Spinal cord (tissue), 10 donors: ENCODE results near the gene PGM5. TPM values are rescaled to one million over a fixed set of nuclear protein-coding genes. Genes with fewer than 3 reads are reported as not detected.

ENCODE experiments used
- DNase-seq, 6 donors: peaks; one replicate each; pipeline versions ENCODE4 v3.0.0 to v3.0.0-alpha.2; 2013 to 2015; ENCODE audit warnings: low spot score in 6 of 6, low read depth in 4 of 6
- H3K27ac ChIP-seq: one replicate; pipeline ENCODE4 v1.5.1; 2013; ENCODE audit warnings: low read depth, low read length, control low read depth
- H3K27me3 ChIP-seq: one replicate; pipeline ENCODE4 v1.6.1; 2013; ENCODE audit warnings: low read length; ENCODE audit not compliant: control insufficient read depth, insufficient read depth
- H3K36me3 ChIP-seq: one replicate; pipeline ENCODE4 v1.6.1; 2013; ENCODE audit warnings: low read length; ENCODE audit not compliant: control insufficient read depth, insufficient read depth
- H3K4me1 ChIP-seq: one replicate; pipeline ENCODE4 v1.6.1; 2013; ENCODE audit warnings: low read length; ENCODE audit not compliant: control insufficient read depth, insufficient read depth
- H3K4me3 ChIP-seq: one replicate; pipeline ENCODE4 v1.5.1; 2013; ENCODE audit warnings: low read depth, low read length, control low read depth
- H3K9me3 ChIP-seq: one replicate; pipeline ENCODE4 v1.6.1; 2013; ENCODE audit warnings: low read length; ENCODE audit not compliant: control insufficient read depth, insufficient read depth
- WGBS: methylation state at CpG from one replicate; pipeline ENCODE4 v1.1.5; 2013; ENCODE audit warnings: missing lambda C conversion rate; ENCODE audit not compliant: insufficient coverage; 5-methylcytosine and 5-hydroxymethylcytosine counted together
- polyA plus RNA-seq, 2 donors: library from polyadenylated mRNA; unstranded; fragments of 120-200 nt; gene quantifications; one replicate each; pipeline ENCODE4 v1.2.1, GENCODE V29; 2013; ENCODE audit not compliant: insufficient read length in 2 of 2
- total RNA-seq, 2 donors: library from RNA; depleted of rRNA in 1 of 2; stranded (reverse); fragments of 120-200 nt in 1 of 2; fragments of >200 nt in 1 of 2; gene quantifications; one replicate each; pipeline versions ENCODE4 v1.2.3 to v1.2.4, GENCODE V29; 2013 to 2014
- donor health status: healthy.

Gene PGM5
- total and polyA plus RNA-seq, 4 donors: 5.2 to 55.9 (median 14.2) TPM

- no peak overlapping the region for H3K4me3 ChIP-seq
- no CpG with 5 or more reads among the region's 4 CpGs for WGBS
- no peaks in the 10 kb centered on the region for H3K36me3 ChIP-seq
- no peaks in the 10 kb centered on the region for H3K27me3 ChIP-seq
- no peak overlapping the region for H3K27ac ChIP-seq
- no peaks in the 10 kb centered on the region for H3K9me3 ChIP-seq
- no peak for DNase-seq
- H3K4me1 ChIP-seq: no peaks in the 10 kb centered on the region
Observed at GRCh38 chr9:68551191-68551590, 194.8 kb downstream of the PGM5 start.

GRCh38 chr9:68552700-68553476 is 196.5 kb downstream of the PGM5 start:
- Histone ChIP-seq H3K27me3 (no peaks in the 10 kb centered on the region), H3K27ac (no peak overlapping the region), H3K4me3 (no peak overlapping the region), H3K36me3 (no peaks in the 10 kb centered on the region), H3K4me1 (no peaks in the 10 kb centered on the region), H3K9me3 (no peaks in the 10 kb centered on the region)
- DNase-seq: no peak
- WGBS: no CpG with 5 or more reads among the region's 3 CpGs

GRCh38 chr9:68555437-68556150 is 199.2 kb downstream of the PGM5 start:
- no peaks in the 10 kb centered on the region for H3K9me3 ChIP-seq
- H3K36me3 ChIP-seq: no peaks in the 10 kb centered on the region
- no peaks in the 10 kb centered on the region for H3K27me3 ChIP-seq
- H3K4me1 ChIP-seq: no peaks in the 10 kb centered on the region
- DNase-seq: no peak
- 33% methylated on average over 1 of the region's 1 CpG for WGBS
- H3K27ac ChIP-seq: no peak overlapping the region
- no peak overlapping the region for H3K4me3 ChIP-seq

GRCh38 chr9:68558545-68558944 is 202.1 kb downstream of the PGM5 start:
- H3K27ac ChIP-seq: no peak overlapping the region
- H3K4me3 ChIP-seq: no peak overlapping the region
- H3K4me1 ChIP-seq: no peaks in the 10 kb centered on the region
- 96% methylated on average over 4 of the region's 5 CpGs for WGBS
- DNase-seq: no peak
- H3K36me3 ChIP-seq: no peaks in the 10 kb centered on the region
- H3K9me3 ChIP-seq: no peaks in the 10 kb centered on the region
- H3K27me3 ChIP-seq: no peaks in the 10 kb centered on the region

- Histone ChIP-seq H3K27me3 (no peaks in the 10 kb centered on the region), H3K4me3 (no peak overlapping the region), H3K27ac (no peak overlapping the region), H3K4me1 (no peaks in the 10 kb centered on the region), H3K9me3 (no peaks in the 10 kb centered on the region), H3K36me3 (no peaks in the 10 kb centered on the region)
- DNase-seq: peak in 1 of 6 donors; percentile 34
- WGBS: 56% methylated on average over 9 of the region's 14 CpGs
Observed at GRCh38 chr9:68560071-68560844, 203.8 kb downstream of the PGM5 start.

GRCh38 chr9:68562461-68562860 is 206.1 kb downstream of the PGM5 start:
- WGBS: 50% methylated on average over 1 of the region's 2 CpGs
- Histone ChIP-seq H3K9me3 (no peaks in the 10 kb centered on the region), H3K27me3 (no peaks in the 10 kb centered on the region), H3K27ac (no peak overlapping the region), H3K4me3 (no peak overlapping the region), H3K4me1 (no peaks in the 10 kb centered on the region), H3K36me3 (no peaks in the 10 kb centered on the region)
- no peak for DNase-seq

GRCh38 chr9:68567565-68567964 is 211.2 kb downstream of the PGM5 start:
- no peaks in the 10 kb centered on the region for H3K9me3 ChIP-seq
- no peaks in the 10 kb centered on the region for H3K36me3 ChIP-seq
- 67% methylated on average over 1 of the region's 3 CpGs for WGBS
- no peak overlapping the region for H3K4me3 ChIP-seq
- no peaks in the 10 kb centered on the region for H3K27me3 ChIP-seq
- H3K4me1 ChIP-seq: no peaks in the 10 kb centered on the region
- no peak for DNase-seq
- no peak overlapping the region for H3K27ac ChIP-seq

GRCh38 chr9:68574150-68574549 is 217.7 kb downstream of the PGM5 start:
- WGBS: 79% methylated on average over 3 of the region's 3 CpGs
- Histone ChIP-seq H3K27ac (no peak overlapping the region), H3K4me1 (no peaks in the 10 kb centered on the region), H3K9me3 (no peaks in the 10 kb centered on the region), H3K36me3 (no peaks in the 10 kb centered on the region), H3K27me3 (no peaks in the 10 kb centered on the region), H3K4me3 (no peak overlapping the region)
- no peak for DNase-seq

GRCh38 chr9:68575817-68576216 is 219.4 kb downstream of the PGM5 start:
- Histone ChIP-seq H3K27me3 (no peaks in the 10 kb centered on the region), H3K36me3 (no peaks in the 10 kb centered on the region), H3K9me3 (no peaks in the 10 kb centered on the region), H3K4me1 (no peaks in the 10 kb centered on the region), H3K4me3 (no peak overlapping the region), H3K27ac (no peak overlapping the region)
- 63% methylated on average over 3 of the region's 5 CpGs for WGBS
- no peak for DNase-seq
